Measurements from ENCODE around the gene CEL.
A peak's percentile ranks its signal among the peaks of the same experiment; 100 is the strongest.
"Not testable (repeated sequence)": the region's sequence is repeated elsewhere in the genome, so short reads cannot be mapped to it uniquely, and the experiment has no call there.

Gene CEL

GRCh38 chr9:133048595-133048994, 13.2 kb upstream of the CEL start:
- no peak for DNase-seq

DNA sequence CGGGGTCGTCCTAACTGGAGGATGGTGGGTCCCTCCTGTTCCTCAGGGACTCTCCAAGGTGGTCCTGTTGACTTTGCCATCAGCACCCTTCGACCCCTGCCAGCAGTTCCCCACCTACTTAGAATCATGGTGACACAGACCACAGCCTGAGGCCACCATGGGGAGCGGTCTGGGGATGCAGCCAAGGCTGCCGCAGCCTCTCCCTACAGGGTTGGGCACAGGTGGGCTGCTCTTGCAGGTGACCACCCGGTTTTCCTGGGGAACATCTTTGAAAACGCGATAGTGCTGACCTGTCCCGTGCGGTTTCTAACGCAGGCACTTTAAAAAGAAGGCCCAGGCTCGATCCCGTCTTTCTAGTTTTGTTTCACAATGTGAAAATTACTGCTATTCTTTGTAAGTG, 12.7 kb upstream of the CEL start:
- no peak for DNase-seq

GRCh38 chr9:133050142-133050541, 11.6 kb upstream of the CEL start:
- no peak for DNase-seq

GRCh38 chr9:133050781-133051180, 11.0 kb upstream of the CEL start:
- no peak for DNase-seq

DNA sequence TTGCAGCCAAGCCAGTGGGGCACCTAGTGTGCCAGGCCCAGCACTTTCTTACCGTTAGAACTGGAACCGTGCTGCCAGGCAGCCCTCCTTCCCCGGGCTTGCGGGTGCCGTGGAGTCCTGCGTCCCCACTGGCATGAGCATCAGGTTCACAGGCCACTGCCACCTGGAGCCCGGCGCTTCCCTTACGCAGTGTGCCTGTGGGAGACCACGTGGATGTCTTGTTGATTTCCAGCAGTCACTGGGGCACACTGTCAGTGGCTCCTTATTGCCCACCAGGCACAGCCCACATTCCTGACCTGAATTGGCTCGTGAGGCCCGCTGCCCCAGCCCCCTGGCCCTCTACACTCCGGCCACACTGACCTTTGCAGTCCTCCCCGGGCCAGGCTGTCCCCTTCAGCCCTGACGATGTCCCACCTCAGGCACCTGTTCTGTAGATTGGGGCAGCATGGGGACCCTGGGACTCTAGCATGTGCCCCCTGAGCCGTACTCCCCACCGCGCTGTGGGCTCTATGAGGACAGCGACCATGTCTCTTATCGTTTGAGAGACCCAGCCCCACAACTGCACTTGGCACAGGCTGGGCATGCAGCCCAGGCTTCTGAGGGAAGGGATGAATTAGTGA, 10.4 kb upstream of the CEL start:
- DNase-seq, result no peak

DNA sequence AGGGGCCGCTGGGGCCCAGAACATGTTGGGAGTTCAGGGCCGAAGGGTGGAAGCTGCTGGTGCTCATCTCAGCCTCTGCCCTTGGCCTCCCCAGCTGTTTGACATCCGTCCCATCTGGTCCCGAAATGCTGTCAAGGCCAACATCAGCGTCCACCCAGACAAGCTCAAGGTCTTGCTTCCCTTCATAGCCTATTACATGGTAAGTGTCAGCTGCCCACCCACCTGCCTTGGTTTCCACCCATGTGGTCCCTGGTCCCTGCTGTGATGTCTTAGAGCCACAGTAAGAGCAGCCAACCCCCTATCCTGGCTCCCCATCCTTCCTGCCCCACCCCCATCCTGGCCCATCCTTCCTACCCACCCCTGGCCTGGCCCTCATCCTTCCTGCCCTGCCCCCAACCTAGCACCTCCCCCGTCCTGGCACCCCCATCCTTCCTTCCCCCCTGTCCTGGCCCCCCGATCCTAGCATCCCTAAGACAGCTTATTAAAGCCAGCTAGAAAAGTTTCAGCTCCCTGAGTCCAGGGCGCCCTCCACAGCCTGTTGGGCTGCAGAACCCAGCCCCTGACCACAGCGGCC, 9.7 kb upstream of the CEL start:
- DNase-seq, result no peak

GRCh38 chr9:133054194-133054890, 7.4 kb upstream of the CEL start:
- DNase-seq, result no peak

- no peak for DNase-seq
Measured at GRCh38 chr9:133054966-133055365, 6.8 kb upstream of the CEL start.

- DNase-seq, result no peak
Measured at GRCh38 chr9:133055788-133056420, 5.9 kb upstream of the CEL start.

- no peak for DNase-seq
Measured at GRCh38 chr9:133056533-133056932, 5.2 kb upstream of the CEL start.

- no peak for DNase-seq
Measured at GRCh38 chr9:133057006-133057405, 4.8 kb upstream of the CEL start.

- no peak for DNase-seq
Measured at GRCh38 chr9:133057553-133057952, 4.2 kb upstream of the CEL start.

DNA sequence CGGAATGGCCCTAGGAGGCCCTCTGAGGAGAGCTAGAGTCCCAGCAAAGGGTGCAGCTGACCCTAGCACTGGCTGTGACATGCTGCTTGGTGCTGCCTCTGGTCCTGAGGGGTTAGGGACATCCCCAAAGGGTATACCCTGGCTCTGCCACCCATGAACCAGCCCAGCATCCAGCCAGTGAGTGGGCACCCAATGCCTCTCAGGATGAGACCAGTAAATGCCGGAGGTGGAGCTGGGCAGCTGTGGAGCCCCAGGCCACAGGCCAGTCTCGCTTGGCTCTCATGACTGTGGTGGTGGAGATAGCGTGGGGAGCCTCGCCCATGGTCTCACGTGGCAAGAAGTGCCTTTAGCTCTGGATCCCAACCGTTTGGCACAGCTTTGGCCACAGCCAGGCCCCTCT, 3.7 kb upstream of the CEL start:
- DNase-seq, result no peak

- no peak for DNase-seq
Measured at GRCh38 chr9:133058550-133059320, 3.0 kb upstream of the CEL start.

- DNase-seq, result no peak
Measured at GRCh38 chr9:133059623-133060022, 2.2 kb upstream of the CEL start.

DNA sequence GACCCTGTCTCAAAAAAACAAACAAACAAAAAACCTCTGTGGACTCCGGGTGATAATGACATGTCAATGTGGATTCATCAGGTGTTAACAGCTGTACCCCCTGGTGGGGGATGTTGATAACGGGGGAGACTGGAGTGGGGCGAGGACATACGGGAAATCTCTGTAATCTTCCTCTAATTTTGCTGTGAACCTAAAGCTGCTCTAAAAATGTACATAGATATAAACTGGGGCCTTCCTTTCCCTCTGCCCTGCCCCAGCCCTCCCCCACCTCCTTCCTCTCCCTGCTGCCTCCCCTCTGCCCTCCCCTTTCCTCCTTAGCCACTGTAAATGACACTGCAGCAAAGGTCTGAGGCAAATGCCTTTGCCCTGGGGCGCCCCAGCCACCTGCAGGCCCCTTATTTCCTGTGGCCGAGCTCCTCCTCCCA, 1.4 kb upstream of the CEL start:
- DNase-seq, result no peak

DNA sequence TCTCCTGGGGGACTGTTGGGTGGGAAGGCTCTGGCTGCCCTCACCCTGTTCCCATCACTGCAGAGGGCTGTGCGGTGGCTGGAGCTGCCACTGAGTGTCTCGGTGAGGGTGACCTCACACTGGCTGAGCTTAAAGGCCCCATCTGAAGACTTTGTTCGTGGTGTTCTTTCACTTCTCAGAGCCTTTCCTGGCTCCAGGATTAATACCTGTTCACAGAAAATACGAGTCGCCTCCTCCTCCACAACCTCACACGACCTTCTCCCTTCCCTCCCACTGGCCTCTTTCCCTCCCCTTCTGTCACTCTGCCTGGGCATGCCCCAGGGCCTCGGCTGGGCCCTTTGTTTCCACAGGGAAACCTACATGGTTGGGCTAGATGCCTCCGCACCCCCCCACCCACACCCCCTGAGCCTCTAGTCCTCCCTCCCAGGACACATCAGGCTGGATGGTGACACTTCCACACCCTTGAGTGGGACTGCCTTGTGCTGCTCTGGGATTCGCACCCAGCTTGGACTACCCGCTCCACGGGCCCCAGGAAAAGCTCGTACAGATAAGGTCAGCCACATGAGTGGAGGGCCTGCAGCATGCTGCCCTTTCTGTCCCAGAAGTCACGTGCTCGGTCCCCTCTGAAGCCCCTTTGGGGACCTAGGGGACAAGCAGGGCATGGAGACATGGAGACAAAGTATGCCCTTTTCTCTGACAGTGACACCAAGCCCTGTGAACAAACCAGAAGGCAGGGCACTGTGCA, 590 bp upstream of the CEL start:
- not testable (repeated sequence) for DNase-seq

DNA sequence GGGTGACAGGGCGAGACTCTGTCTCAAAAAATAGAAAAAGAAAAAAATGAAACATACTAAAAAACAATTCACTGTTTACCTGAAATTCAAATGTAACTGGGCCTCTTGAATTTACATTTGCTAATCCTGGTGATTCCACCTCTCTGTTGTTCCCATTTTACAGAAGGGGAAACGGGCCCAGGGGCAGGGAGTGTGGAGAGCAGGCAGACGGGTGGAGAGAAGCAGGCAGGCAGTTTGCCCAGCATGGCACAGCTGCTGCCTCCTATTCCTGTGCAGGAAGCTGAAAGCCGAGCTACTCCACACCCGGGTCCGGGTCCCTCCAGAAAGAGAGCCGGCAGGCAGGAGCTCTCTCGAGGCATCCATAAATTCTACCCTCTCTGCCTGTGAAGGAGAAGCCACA, 788 bp downstream of the CEL start:
- DNase-seq, result peak in 1 of 2 experiments; percentile 13

DNA sequence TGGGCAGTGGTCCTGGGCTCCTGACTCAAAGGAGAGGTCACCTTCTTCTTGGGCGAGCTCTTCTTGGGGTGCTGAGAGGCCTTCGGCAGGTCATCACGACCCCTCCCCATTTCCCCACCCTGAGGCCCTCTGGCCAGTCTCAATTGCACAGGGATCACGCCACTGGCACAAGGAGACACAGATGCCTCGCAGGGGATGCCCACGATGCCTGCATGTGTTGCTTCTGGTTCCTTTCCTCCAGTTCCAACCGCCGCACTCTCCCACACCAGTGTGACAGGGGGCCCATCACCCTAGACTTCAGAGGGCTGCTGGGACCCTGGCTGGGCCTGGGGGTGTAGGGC, 1.3 kb downstream of the CEL start:
- DNase-seq, result no peak

DNA sequence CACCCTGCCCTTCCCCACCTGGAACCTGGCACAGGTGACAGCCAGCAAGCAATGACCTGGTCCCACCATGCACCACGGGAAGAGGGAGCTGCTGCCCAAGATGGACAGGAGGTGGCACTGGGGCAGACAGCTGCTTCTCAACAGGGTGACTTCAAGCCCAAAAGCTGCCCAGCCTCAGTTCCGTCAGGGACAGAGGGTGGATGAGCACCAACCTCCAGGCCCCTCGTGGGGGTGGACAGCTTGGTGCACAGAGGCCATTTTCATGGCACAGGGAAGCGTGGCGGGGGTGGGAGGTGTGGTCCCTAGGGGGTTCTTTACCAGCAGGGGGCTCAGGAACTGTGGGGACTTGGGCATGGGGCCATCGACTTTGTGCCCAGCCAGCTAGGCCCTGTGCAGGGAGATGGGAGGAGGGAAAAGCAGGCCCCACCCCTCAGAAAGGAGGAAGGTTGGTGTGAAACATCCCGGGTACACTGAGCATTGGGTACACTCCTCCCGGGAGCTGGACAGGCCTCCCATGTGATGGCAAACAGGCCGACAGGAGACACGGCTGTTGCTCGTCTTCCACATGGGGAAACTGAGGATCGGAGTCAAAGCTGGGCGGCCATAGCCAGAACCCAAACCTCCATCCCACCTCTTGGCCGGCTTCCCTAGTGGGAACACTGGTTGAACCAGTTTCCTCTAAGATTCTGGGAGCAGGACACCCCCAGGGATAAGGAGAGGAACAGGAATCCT, 1.9 kb downstream of the CEL start:
- no peak for DNase-seq

DNA sequence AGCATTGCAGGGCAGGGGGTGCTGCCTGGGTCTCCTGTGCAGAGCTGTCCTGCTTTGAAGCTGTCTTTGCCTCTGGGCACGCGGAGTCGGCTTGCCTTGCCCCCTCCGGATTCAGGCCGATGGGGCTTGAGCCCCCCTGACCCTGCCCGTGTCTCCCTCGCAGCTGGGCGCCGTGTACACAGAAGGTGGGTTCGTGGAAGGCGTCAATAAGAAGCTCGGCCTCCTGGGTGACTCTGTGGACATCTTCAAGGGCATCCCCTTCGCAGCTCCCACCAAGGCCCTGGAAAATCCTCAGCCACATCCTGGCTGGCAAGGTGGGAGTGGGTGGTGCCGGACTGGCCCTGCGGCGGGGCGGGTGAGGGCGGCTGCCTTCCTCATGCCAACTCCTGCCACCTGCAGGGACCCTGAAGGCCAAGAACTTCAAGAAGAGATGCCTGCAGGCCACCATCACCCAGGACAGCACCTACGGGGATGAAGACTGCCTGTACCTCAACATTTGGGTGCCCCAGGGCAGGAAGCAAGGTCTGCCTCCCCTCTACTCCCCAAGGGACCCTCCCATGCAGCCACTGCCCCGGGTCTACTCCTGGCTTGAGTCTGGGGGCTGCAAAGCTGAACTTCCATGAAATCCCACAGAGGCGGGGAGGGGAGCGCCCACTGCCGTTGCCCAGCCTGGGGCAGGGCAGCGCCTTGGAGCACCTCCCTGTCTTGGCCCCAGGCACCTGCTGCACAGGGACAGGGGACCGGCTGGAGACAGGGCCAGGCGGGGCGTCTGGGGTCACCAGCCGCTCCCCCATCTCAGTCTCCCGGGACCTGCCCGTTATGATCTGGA, 2.7 kb downstream of the CEL start:
- no peak for DNase-seq

All from cerebellar nuclear complex (tissue), 1 donor.